Measurements from ENCODE around the gene TTC39A. TPM values are rescaled to one million over a fixed set of nuclear protein-coding genes. Genes with fewer than 3 reads are reported as not detected.

Gene TTC39A
- total RNA-seq, 1 experiment from 2014 or later: 15.4 TPM

- Histone ChIP-seq H3K4me3 (replicated peaks in 1 of 2; ENCODE audit: low read depth in 1 of 2, low read length in 2 of 2) (no peak overlapping the region), H3K9me3 (ENCODE audit: control insufficient read depth in 1 of 2, insufficient read depth in 1 of 2, low read depth in 1 of 2, low read length in 2 of 2) (no peaks in the 10 kb centered on the region), H3K4me2 (ENCODE audit: low read length) (no peak overlapping the region), H3K9ac (ENCODE audit: low read length) (no peak overlapping the region), H3K27ac (ENCODE audit: low read depth, low read length) (no peak overlapping the region), H3K79me2 (ENCODE audit: insufficient read depth, low read length) (no peaks in the 10 kb centered on the region), H3K27me3 (ENCODE audit: insufficient read depth, low read length) (no peaks in the 10 kb centered on the region), H3K36me3 (ENCODE audit: control insufficient read depth in 1 of 2, insufficient read depth in 2 of 2, low read length in 2 of 2) (peaks cover 4% of the 10 kb centered on the region in 2 experiments; a peak in 1 of 4 replicates), H3K4me1 (ENCODE audit: control insufficient read depth in 1 of 2, insufficient read depth in 2 of 2, low read length in 2 of 2) (no peaks in the 10 kb centered on the region), H4K20me1 (ENCODE audit: insufficient read depth) (no peaks in the 10 kb centered on the region), H3K9me2 (ENCODE audit: insufficient read depth) (no peaks in the 10 kb centered on the region), H2AFZ (ENCODE audit: low read depth, low read length, poor library complexity, severe bottlenecking) (no peak overlapping the region)
- no peak for ATAC-seq
- intact Hi-C loops (cut with micrococcal nuclease): no loop called here
- ChIA-PET CTCF (no interaction called here), POLR2A (no interaction called here), RAD21 (ENCODE audit: low non-redundant PET in 1 of 2, low total read pairs in 2 of 2, uncharacterized antibody in 2 of 2, unreplicated experiment in 2 of 2) (no interaction called here)
- no peak for TF ChIP-seq ZFX (IDR thresholded peaks at IDR 0.05)
- no peak for TF ChIP-seq SRF (IDR thresholded peaks at IDR 0.05; ENCODE audit: low read depth)
- no peak for TF ChIP-seq EZH2phosphoT487 (IDR thresholded peaks at IDR 0.05; ENCODE audit: borderline replicate concordance)
- no peak for TF ChIP-seq CBX3 (IDR thresholded peaks at IDR 0.05; ENCODE audit: low read depth)
- no peak for TF ChIP-seq TCF7L2 (IDR thresholded peaks at IDR 0.05; ENCODE audit: borderline replicate concordance, extremely low read depth, insufficient read depth, insufficient read length)
- TF ChIP-seq SIN3A (IDR thresholded peaks at IDR 0.05; ENCODE audit: low read depth): no peak
- TF ChIP-seq ZNF274 (IDR thresholded peaks at IDR 0.05; ENCODE audit: low read depth, low read length): no peak
- no peak for TF ChIP-seq EGR1 (IDR thresholded peaks at IDR 0.05; ENCODE audit: low read depth)
- no peak for TF ChIP-seq POLR2A (IDR thresholded peaks at IDR 0.05; ENCODE audit: borderline replicate concordance, extremely low read depth, insufficient read depth, insufficient read length)
- BruUV-seq (replicated peaks): no TSS peak
- no peak for DNase-seq (ENCODE audit: low read depth, low spot score)
These were observed 21.5 kb upstream of the TTC39A start for GRCh38 chr1:51351907-51352306.

GRCh38 chr1:51349862-51350261, 19.5 kb upstream of the TTC39A start:
- POLR2A ChIA-PET: no interaction called here
- peaks cover 0 to 5% of the 10 kb centered on the region in 2 experiments; a peak in 3 of 4 replicates for H3K4me1 ChIP-seq (ENCODE audit: control insufficient read depth in 1 of 2, insufficient read depth in 2 of 2, low read length in 2 of 2)
- no peaks in the 10 kb centered on the region for H3K9me2 ChIP-seq (ENCODE audit: insufficient read depth)
- H3K4me2 ChIP-seq (ENCODE audit: low read length): no peak overlapping the region
- no peak overlapping the region for H3K27ac ChIP-seq (ENCODE audit: low read depth, low read length)
- CTCF ChIA-PET: no interaction called here
- no peak for DNase-seq (ENCODE audit: low read depth, low spot score)
- intact Hi-C loops (cut with micrococcal nuclease): no loop called here
- no peak for ATAC-seq
- H3K9me3 ChIP-seq (ENCODE audit: control insufficient read depth in 1 of 2, insufficient read depth in 1 of 2, low read depth in 1 of 2, low read length in 2 of 2): no peaks in the 10 kb centered on the region
- no peak overlapping the region for H3K9ac ChIP-seq (ENCODE audit: low read length)
- no peak overlapping the region for H3K4me3 ChIP-seq (replicated peaks in 1 of 2; ENCODE audit: low read depth in 1 of 2, low read length in 2 of 2)
- RAD21 ChIA-PET (ENCODE audit: low non-redundant PET in 1 of 2, low total read pairs in 2 of 2, uncharacterized antibody in 2 of 2, unreplicated experiment in 2 of 2): no interaction called here
- no TSS peak for BruUV-seq (replicated peaks)
- H3K27me3 ChIP-seq (ENCODE audit: insufficient read depth, low read length): no peaks in the 10 kb centered on the region
- no peak overlapping the region for H2AFZ ChIP-seq (ENCODE audit: low read depth, low read length, poor library complexity, severe bottlenecking)
- no peak for TF ChIP-seq SP1 (IDR thresholded peaks at IDR 0.05; ENCODE audit: low read depth)
- no peak for TF ChIP-seq CEBPB (IDR thresholded peaks at IDR 0.05; ENCODE audit: low read depth)
- H3K36me3 ChIP-seq (ENCODE audit: control insufficient read depth in 1 of 2, insufficient read depth in 2 of 2, low read length in 2 of 2): no peaks in the 10 kb centered on the region
- no peaks in the 10 kb centered on the region for H3K79me2 ChIP-seq (ENCODE audit: insufficient read depth, low read length)
- no peaks in the 10 kb centered on the region for H4K20me1 ChIP-seq (ENCODE audit: insufficient read depth)
